HepG2 (cell line): Measurements from ENCODE around the gene IL17RA. TPM values are rescaled to one million over a fixed set of nuclear protein-coding genes. Genes with fewer than 3 reads are reported as not detected.

Source experiments
- ATAC-seq: fragments of 200-7000 bp; cut with Tn5 transposase; 3 replicates; pipeline ENCODE4 v1.9.1; 2020; ENCODE audit warnings: mild to moderate bottlenecking, moderate library complexity
- BruUV-seq: library from RNA; stranded (reverse); fragments of 400-500 nt; replicated peaks from 2 replicates; lab custom pipeline; 2021; lab: Mats Ljungman, UMichigan
- CTCF ChIA-PET: fragments of 300-600 bp; formaldehyde crosslinking; extraction: SDS; loops from one replicate; lab custom pipeline; 2021; ENCODE audit warnings: low total read pairs, inconsistent platforms, low intra/inter-chr PET ratio; lab: Yijun Ruan, JAX
- POLR2A ChIA-PET: fragments of 350-600 bp; sonication (Branson Sonifier 250); formaldehyde crosslinking; loops from one replicate; lab custom pipeline; 2020; ENCODE audit warnings: antibody characterized with exemption, inconsistent platforms; lab: Yijun Ruan, JAX
- DNase-seq: peaks from one replicate; pipeline ENCODE4 v3.0.0-alpha.2; 2015; ENCODE audit warnings: low spot score
- FAIRE-seq: peaks from 3 replicates; lab custom pipeline; 2011; peaks lifted over from hg19 to GRCh38; lab: Jason Lieb, UNC
- H2AFZ ChIP-seq: one replicate; pipeline ENCODE4 v1.6.1; 2011; ENCODE audit warnings: low read length, inconsistent platforms
- H3K27ac ChIP-seq: fragments of 300-600 bp; 3 replicates; pipeline ENCODE4 v1.8.0; 2011; ENCODE audit warnings: mixed run types, mild to moderate bottlenecking, mixed read lengths, low read length, inconsistent platforms; ENCODE audit not compliant: insufficient read depth; ENCODE audit errors: extremely low read length
- H3K27me3 ChIP-seq, 2 experiments: fragments of 200-600 bp in 1 of 2; 2 replicates in 1 of 2; 3 replicates in 1 of 2; pipeline versions ENCODE4 v1.6.0 to v1.8.0; 2011; ENCODE audit warnings: low read length in 2 of 2, mild to moderate bottlenecking in 2 of 2, moderate library complexity in 2 of 2, inconsistent platforms in 1 of 2; ENCODE audit not compliant: insufficient read depth in 2 of 2, control insufficient read depth in 1 of 2
- H3K36me3 ChIP-seq, 2 experiments: fragments of 200-600 bp in 1 of 2; replicated peaks in 1 of 2; 2 replicates in 1 of 2; 3 replicates in 1 of 2; pipeline versions ENCODE4 v1.5.1 to v1.8.0; 2011; ENCODE audit warnings: low read length in 2 of 2, inconsistent platforms in 1 of 2; ENCODE audit not compliant: insufficient read depth in 2 of 2, control insufficient read depth in 1 of 2
- H3K4me1 ChIP-seq: 2 replicates; pipeline ENCODE4 v1.5.1; 2012; ENCODE audit warnings: low read length, inconsistent platforms; ENCODE audit not compliant: insufficient read depth
- H3K4me2 ChIP-seq: 2 replicates; pipeline ENCODE4 v1.6.0; 2011; ENCODE audit warnings: low read depth, low read length, inconsistent platforms
- H3K4me3 ChIP-seq, 3 experiments: fragments of 200-600 bp in 1 of 3; sonication (generic), shearing (Covaris generic) in 1 of 3; replicated peaks in 1 of 3; 2 replicates each; pipeline ENCODE4 v1.5.1; 2011 to 2016; ENCODE audit warnings: low read length in 3 of 3, inconsistent platforms in 2 of 3, low read depth in 2 of 3, mild to moderate bottlenecking in 2 of 3, control low read depth in 1 of 3, mixed read lengths in 1 of 3; ENCODE audit not compliant: insufficient read depth in 1 of 3
- H3K79me2 ChIP-seq: one replicate; pipeline ENCODE4 v1.6.1; 2011; ENCODE audit warnings: low read length, inconsistent platforms; ENCODE audit not compliant: insufficient read depth
- H3K9ac ChIP-seq: 2 replicates; pipeline ENCODE4 v1.6.0; 2011; ENCODE audit warnings: mild to moderate bottlenecking, low read depth, low read length, inconsistent platforms; ENCODE audit not compliant: insufficient read depth
- H3K9me3 ChIP-seq: 2 replicates; pipeline ENCODE4 v1.5.1; 2012; ENCODE audit warnings: mild to moderate bottlenecking, low read length
- H4K20me1 ChIP-seq: 2 replicates; pipeline ENCODE4 v1.6.0; 2011; ENCODE audit warnings: inconsistent platforms, mild to moderate bottlenecking, low read length, moderate library complexity; ENCODE audit not compliant: insufficient read depth
- AGO2 ChIP-seq: fragments of 200-400 bp; formaldehyde crosslinking; optimal IDR thresholded peaks from 2 replicates; pipeline ENCODE3; 2017; ENCODE audit warnings: mild to moderate bottlenecking, low read depth, low read length, moderate library complexity
- AKNA ChIP-seq: sonication (generic); formaldehyde crosslinking; IDR thresholded peaks from 2 replicates; pipeline ENCODE4 v1.4.0; 2020; ENCODE audit warnings: missing genetic modification reagents, borderline replicate concordance
- HNRNPK ChIP-seq: fragments of 200-400 bp; formaldehyde crosslinking; IDR thresholded peaks from 2 replicates; pipeline ENCODE4 v1.6.1; 2018; ENCODE audit warnings: low read length, low read depth, moderate library complexity, mild to moderate bottlenecking; ENCODE audit not compliant: poor library complexity, severe bottlenecking
- HOXA7 ChIP-seq: sonication (generic); formaldehyde crosslinking; IDR thresholded peaks from 2 replicates; pipeline ENCODE4 v1.8.1; 2022; ENCODE audit warnings: mild to moderate bottlenecking, missing genetic modification reagents, moderate library complexity
- MTA3 ChIP-seq: sonication (generic); formaldehyde crosslinking; IDR thresholded peaks from 2 replicates; pipeline ENCODE4 v1.4.0; 2020; ENCODE audit warnings: missing genetic modification reagents
- NFE2L1 ChIP-seq: sonication (generic); formaldehyde crosslinking; IDR thresholded peaks from 2 replicates; pipeline ENCODE4 v1.4.0; 2020; ENCODE audit warnings: missing genetic modification reagents, mild to moderate bottlenecking, borderline replicate concordance
- NR0B2 ChIP-seq: sonication (generic); formaldehyde crosslinking; IDR thresholded peaks from 2 replicates; pipeline ENCODE4 v1.4.0; 2020; ENCODE audit warnings: mild to moderate bottlenecking, missing genetic modification reagents
- PAF1 ChIP-seq: IDR thresholded peaks from 2 replicates; pipeline ENCODE4 v1.6.1; 2016; ENCODE audit warnings: missing genetic modification reagents, missing compliant biosample characterization
- ZNF136 ChIP-seq: sonication (generic); formaldehyde crosslinking; IDR thresholded peaks from 2 replicates; pipeline ENCODE4 v1.8.1; 2022; ENCODE audit warnings: low read depth, mild to moderate bottlenecking, moderate library complexity, missing genetic modification reagents
- ZNF720 ChIP-seq: sonication (generic); formaldehyde crosslinking; IDR thresholded peaks from 2 replicates; pipeline ENCODE4 v1.4.0; 2020; ENCODE audit warnings: missing genetic modification reagents
- WGBS: methylation state at CpG from one replicate; pipeline ENCODE4 v1.1.6; 2017; ENCODE audit warnings: low lambda C conversion rate; 5-methylcytosine and 5-hydroxymethylcytosine counted together
- in situ Hi-C: cut with HindIII; loops from 2 replicates; pipeline ENCODE4 v1.10.0; 2017; ENCODE audit warnings: low pct_unique_long_range_greater_than_20kb; ENCODE audit not compliant: extremely low pct_ligation_motif_present
- intact Hi-C: fragments of 100-400 bp; cut with micrococcal nuclease; formaldehyde crosslinking; loops from one replicate; pipeline ENCODE4 v1.10.0; 2022; ENCODE audit not compliant: unreplicated experiment
- polyA plus RNA-seq, 8 experiments: library from polyadenylated mRNA; depleted of rRNA in 3 of 8; stranded (reverse) in 7 of 8; unstranded in 1 of 8; fragments of >200 nt; fragmentation: Illumina TruSeq in 4 of 8; extraction: Trizol in 4 of 8; gene quantifications; 2 replicates each; pipeline versions ENCODE4 v1.2.1 to v1.2.3, GENCODE V29; 2011 to 2016; ENCODE audit warnings: low read depth in 4 of 8, missing spikeins in 1 of 8, mixed read lengths in 1 of 8; ENCODE audit not compliant: insufficient read depth in 1 of 8
- total RNA-seq, 5 experiments: library from RNA; depleted of rRNA; stranded (reverse); fragments of >200 nt; fragmentation: Illumina TruSeq; extraction: Trizol; gene quantifications; 2 replicates each; pipeline ENCODE4 v1.2.3, GENCODE V29; 2016; ENCODE audit warnings: low read depth in 1 of 5
- TF ChIP-seq, protein P1 (sequence below): sonication (generic); formaldehyde crosslinking; IDR thresholded peaks from 2 replicates; pipeline ENCODE4 v1.5.1; 2020; ENCODE audit warnings: missing genetic modification reagents, mild to moderate bottlenecking, borderline replicate concordance

IL17RA gene
- total and polyA plus RNA-seq, 2 of the 13 experiments (the other 11 are each of a cell fraction or from before 2014, with no cell fraction given) = 2.5 to 8.2 TPM

DNA sequence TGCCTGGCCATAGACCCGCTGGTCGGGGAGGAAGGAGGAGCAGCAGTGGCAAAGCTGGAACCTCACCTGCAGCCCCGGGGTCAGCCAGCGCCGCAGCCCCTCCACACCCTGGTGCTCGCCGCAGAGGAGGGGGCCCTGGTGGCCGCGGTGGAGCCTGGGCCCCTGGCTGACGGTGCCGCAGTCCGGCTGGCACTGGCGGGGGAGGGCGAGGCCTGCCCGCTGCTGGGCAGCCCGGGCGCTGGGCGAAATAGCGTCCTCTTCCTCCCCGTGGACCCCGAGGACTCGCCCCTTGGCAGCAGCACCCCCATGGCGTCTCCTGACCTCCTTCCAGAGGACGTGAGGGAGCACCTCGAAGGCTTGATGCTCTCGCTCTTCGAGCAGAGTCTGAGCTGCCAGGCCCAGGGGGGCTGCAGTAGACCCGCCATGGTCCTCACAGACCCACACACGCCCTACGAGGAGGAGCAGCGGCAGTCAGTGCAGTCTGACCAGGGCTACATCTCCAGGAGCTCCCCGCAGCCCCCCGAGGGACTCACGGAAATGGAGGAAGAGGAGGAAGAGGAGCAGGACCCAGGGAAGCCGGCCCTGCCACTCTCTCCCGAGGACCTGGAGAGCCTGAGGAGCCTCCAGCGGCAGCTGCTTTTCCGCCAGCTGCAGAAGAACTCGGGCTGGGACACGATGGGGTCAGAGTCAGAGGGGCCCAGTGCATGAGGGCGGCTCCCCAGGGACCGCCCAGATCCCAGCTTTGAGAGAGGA, 24.5 kb downstream of the IL17RA start:
- H2AFZ ChIP-seq = no peak overlapping the region
- BruUV-seq = no TSS peak
- in situ Hi-C loops (no loop called here), intact Hi-C loops (no loop called here)
- 93% methylated on average over 29 of the region's 42 CpGs for WGBS
- ChIA-PET CTCF (no interaction called here), POLR2A (no interaction called here)
- H4K20me1 ChIP-seq = no peaks in the 10 kb centered on the region
- H3K36me3 ChIP-seq = peaks cover 0 to 4% of the 10 kb centered on the region in 2 experiments; a peak in 2 of 5 replicates
- H3K4me3 ChIP-seq = no peak overlapping the region
- H3K27ac ChIP-seq = no peak overlapping the region
- no peaks in the 10 kb centered on the region for H3K79me2 ChIP-seq
- DNase-seq = no peak
- FAIRE-seq = no peak
- H3K27me3 ChIP-seq = peaks cover 1 to 13% of the 10 kb centered on the region in 2 experiments; a peak in 3 of 5 replicates
- H3K9me3 ChIP-seq = no peaks in the 10 kb centered on the region
- ATAC-seq = no peak
- no peaks in the 10 kb centered on the region for H3K4me1 ChIP-seq
- no peak overlapping the region for H3K4me2 ChIP-seq
- H3K9ac ChIP-seq = no peak overlapping the region
- TF ChIP-seq NR0B2 (CRISPR knock-in tag) = no peak
- TF ChIP-seq HNRNPK = no peak
- TF ChIP-seq ZNF136 (CRISPR knock-in tag) = no peak
- TF ChIP-seq AGO2 = peak; percentile 72
- TF ChIP-seq, all 625 proteins: peak for 1

DNA sequence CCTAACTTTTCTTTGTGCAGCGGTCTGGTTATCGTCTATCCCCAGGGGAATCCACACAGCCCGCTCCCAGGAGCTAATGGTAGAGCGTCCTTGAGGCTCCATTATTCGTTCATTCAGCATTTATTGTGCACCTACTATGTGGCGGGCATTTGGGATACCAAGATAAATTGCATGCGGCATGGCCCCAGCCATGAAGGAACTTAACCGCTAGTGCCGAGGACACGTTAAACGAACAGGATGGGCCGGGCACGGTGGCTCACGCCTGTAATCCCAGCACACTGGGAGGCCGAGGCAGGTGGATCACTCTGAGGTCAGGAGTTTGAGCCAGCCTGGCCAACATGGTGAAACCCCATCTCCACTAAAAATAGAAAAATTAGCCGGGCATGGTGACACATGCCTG, 25.2 kb downstream of the IL17RA start:
- no peak for FAIRE-seq
- ATAC-seq = no peak
- Histone ChIP-seq H3K9ac (no peak overlapping the region), H3K79me2 (no peaks in the 10 kb centered on the region), H3K27me3 (peaks cover 1 to 19% of the 10 kb centered on the region in 2 experiments; a peak in 3 of 5 replicates), H3K4me1 (no peaks in the 10 kb centered on the region), H3K36me3 (peaks cover 0 to 3% of the 10 kb centered on the region in 2 experiments; a peak in 1 of 5 replicates), H3K4me3 (no peak overlapping the region), H3K27ac (no peak overlapping the region), H2AFZ (no peak overlapping the region), H3K9me3 (no peaks in the 10 kb centered on the region), H3K4me2 (no peak overlapping the region), H4K20me1 (no peaks in the 10 kb centered on the region)
- in situ Hi-C loops = no loop called here
- no peak for DNase-seq
- WGBS = 93% methylated on average over 16 of the region's 16 CpGs
- no TSS peak for BruUV-seq
- CTCF ChIA-PET = no interaction called here
- POLR2A ChIA-PET = no interaction called here
- intact Hi-C loops = no loop called here
- no peak for TF ChIP-seq AKNA (CRISPR knock-in tag)
- no peak for TF ChIP-seq HOXA7
- no peak for TF ChIP-seq MTA3 (CRISPR knock-in tag)
- TF ChIP-seq ZNF720 (CRISPR knock-in tag) = no peak
- no peak for TF ChIP-seq NFE2L1 (CRISPR knock-in tag)
- TF ChIP-seq, protein P1, sequence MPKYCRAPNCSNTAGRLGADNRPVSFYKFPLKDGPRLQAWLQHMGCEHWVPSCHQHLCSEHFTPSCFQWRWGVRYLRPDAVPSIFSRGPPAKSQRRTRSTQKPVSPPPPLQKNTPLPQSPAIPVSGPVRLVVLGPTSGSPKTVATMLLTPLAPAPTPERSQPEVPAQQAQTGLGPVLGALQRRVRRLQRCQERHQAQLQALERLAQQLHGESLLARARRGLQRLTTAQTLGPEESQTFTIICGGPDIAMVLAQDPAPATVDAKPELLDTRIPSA (CRISPR knock-in tag) = no peak
- no peak for TF ChIP-seq PAF1 (CRISPR knock-in tag)
